Measurements from ENCODE around the gene PTTG1.

The PTTG1 gene

DNA sequence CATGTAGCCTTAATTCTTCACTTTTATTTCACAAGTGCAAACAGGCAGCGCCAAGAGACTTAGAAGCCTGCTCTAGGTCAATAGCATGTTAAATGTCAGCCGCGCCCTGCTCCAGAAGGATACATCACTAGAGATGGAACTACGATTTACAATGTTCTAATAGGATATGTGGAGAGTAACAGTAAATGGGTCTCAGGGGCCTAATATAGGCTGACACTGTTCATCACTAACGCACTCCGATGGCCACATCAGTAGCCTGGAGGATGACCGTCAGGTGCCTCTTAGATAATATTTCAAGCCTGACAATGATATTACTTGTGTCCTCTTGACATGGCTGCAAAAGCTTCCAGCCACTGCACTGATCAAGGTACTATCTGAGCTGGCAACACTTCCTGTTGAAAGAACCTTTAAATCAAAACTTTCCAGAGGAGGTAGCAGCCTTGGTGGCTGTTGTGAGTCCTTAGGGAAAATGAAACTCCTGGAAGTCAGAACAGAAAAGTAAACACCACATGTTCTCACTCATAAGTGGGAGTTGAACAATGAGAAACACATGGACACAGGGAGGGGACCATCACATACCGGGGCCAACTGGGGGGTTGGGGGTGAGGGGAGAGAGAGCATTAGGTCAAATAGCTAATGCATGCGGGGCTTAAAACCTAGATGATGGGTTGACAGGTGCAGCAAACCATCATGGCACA, 35.0 kb downstream of the PTTG1 start:
- no peak for DNase-seq

DNA sequence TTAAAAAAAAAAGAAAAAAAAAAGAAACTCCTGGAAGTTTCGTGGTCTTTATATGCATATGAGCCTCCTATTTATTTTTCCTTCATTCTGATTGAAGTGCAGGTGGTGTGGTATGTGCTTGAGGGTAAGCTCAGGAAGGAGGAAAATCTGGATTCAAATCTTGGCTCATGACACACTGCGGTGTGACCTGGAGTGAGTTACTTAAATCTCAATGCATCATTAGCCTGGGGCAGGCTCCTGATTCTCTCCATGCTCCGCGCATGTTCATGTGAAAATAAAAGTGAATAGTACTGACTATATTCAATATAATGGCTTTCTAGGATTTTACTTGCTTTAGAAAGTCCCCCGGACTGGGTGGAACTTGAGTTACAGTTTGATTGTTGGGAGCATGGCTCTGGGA, 35.6 kb downstream of the PTTG1 start:
- DNase-seq, result no peak

DNA sequence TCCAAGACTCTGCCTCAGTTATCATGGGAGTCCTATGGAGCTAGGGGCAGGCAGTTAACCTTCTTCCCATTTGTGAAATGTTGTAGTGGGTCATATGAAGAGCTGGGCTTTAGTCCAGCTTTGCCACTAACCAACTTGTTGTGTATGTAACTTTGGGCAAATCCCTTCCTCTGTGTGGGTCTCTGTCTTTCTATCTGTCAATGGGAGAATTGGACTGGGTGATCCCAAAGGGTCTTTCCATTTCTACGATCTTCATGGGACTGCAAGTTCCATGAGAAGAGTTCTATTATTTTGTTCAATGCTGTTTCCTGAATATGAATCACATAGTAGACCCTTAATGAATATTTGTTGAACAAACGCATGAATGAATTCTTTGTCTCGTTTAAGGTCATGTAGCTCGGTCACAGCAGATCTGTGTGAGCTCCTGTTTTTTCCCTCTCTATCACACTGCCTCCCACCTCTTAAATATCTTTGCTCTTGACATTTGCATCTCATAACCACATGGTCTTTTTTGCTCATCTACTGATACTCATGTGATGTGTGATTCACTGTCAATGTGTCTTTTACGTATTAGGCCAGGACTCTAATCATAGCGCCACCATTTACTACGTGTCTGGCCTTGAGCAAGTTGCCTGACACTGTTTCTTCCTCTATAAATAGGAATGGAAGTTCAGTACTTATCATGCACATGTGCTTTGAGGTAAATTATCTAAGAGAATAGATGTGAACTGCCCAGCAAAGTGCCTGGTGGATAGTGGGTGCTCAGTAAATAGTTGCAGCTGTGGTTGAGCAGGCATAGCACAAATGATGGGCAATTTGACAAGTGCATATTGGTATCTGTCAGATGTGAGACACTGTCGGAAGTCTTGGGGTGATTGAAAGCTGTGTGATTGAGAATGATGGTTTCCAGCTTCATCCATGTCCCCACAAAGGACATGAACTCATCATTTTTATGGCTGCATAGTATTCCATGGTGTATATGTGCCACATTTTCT, 37.4 kb downstream of the PTTG1 start:
- no peak for DNase-seq

DNA sequence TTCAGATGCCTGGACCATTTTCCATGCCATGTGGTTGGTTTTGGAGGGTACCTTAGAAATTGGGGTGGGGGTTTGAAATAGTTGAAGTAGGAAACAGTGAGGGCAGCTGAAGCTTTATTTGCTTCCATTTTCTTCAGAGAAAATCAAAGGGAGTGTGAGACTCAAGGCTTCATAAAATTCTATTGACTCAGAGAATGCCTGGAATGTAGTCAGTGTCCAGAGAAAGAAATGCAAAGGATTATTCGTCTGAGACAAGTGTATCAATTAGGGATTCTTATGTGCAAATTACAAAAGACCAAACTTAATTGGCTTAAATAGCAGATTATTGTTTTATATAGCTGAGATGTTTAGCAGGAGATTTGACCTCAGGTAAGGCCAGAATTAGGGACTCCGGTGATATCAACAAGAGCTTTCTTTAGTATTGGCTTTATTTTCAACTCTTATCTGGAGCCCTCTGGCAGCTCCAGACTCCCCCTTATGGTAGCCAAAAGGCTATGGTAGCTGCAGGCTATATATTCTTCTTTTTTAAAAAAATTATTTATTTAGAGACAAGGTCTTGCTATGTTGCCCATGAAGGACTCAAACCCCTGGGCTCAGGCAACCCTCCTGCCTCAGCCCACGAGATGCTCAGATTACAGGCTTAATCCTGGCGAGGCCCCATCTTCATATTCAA, 38.9 kb downstream of the PTTG1 start:
- peak; percentile 24 to 39 for DNase-seq

DNA sequence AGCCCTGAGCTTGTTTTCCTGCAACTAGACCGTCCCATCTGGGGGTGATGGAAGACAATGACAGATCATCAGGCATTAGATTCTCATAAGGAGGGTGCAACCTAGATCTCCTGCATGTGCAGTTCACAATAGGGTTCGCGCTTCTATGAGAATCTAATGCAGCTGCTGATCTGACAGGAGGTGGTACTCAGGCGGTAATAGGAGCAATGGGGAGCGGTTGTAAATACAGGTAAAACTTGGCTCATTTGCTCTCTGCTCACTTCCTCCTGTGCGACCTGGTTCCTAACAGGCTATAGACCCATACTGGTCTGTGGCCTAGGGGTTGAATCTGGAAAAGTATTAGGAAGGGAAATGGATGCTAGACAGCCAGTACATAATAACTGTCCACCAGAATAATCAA, 39.7 kb downstream of the PTTG1 start:
- DNase-seq, result no peak

DNA sequence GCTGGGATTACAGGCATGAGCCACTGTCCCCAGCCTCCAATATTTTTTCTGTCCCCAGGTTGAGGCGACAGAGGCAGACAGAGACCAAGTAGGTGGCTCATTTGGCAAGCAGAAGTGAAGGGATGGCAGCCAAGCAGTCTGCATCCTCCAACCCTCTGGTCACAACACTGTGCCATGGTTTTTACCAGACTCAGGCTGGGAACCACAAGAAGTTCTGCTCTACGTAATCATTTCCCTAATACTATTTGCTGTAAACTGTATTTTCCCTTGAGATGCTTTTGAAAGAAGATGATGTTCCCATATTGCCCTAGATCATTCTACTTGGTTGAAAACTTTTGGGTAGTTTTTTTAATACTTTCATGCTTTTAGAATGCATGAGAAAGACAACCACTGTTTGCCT, 40.5 kb downstream of the PTTG1 start:
- no peak for DNase-seq

DNA sequence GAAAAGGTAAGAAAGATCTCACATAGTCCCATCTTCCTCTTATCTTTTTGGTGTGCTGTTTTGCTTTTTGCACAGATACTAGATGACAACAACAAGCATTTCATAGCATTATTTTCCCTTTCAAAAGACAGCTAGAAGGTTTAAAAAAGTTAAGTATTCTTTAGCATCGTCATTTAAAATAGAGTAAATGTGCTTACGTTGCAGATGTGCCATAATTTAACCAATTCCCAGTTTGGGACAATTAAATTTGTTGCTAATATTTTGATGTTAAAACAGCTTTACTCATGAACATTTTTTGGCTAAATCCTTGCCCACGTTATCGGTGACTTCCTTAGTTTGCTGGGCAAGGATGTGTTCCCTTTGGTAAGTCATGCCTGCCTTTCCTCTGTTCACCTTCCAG, 41.6 kb downstream of the PTTG1 start:
- DNase-seq, result no peak

DNA sequence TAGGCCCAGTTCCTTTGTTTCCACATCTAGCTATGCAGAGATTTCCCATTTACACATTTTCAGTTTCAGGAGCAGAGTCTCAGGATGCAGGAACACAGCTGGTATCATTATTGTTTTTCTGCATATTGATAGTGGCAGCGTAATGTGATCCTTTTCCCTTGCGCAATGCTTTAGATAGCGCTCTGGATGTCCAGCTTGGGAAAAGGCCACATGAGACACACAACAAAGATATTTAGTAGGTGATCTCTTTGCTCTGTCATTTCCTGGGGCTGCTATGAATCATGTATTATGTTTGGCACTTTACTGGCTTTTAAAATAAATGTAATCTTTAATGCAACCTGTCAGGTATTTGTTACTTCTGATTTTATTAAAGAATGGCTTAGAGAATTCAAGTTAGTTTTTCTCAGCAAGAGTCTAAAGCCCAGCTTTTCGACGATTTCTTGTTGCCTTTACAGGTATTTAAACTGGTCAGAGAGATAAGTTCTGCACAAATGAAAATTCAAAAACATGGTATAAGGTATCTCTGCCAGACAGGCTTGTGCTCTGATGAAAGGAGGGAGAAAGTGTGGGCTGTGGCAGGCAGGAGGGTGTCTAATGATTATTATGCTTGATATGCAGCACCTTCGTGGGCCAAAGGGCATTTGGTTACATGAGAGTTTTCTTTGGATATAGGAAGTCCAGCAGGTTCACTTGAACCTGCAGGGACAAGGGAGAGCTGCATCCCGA, 42.2 kb downstream of the PTTG1 start:
- no peak for DNase-seq

DNA sequence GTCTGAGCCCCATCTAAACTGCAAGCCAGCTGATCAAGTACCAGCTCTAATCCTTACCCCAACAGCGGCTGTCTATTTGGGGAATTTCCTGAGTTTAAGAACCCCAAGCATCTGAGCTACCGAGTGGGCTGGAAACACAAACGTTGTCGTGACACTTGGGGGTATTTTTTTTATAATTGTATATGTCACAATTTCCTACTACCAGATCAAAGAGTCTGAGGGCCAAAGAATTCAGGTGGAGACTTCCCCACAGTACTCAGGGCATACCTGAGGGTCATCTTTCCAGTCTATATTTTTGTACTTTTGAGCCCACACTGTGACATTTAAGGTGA, 42.8 kb downstream of the PTTG1 start:
- DNase-seq, result no peak

DNA sequence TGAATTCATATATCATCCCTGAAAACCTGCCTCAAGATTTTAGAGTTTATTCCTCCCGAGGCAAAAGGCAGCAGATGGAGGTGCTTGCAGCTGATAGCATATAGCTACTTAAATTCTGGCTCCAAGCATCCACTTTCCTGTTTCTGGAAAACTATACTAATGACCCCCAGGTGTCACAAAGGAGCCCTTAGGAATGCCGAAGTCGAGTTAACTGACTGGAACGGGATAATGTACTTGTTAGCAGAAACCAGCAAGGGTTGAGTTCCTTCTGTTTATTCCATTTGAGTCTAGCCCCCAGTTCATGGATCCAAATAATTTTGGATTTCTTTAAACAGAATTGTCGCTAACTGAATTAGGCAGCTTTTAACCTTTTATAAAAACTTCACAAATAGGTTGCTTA, 44.5 kb downstream of the PTTG1 start:
- no peak for DNase-seq

DNA sequence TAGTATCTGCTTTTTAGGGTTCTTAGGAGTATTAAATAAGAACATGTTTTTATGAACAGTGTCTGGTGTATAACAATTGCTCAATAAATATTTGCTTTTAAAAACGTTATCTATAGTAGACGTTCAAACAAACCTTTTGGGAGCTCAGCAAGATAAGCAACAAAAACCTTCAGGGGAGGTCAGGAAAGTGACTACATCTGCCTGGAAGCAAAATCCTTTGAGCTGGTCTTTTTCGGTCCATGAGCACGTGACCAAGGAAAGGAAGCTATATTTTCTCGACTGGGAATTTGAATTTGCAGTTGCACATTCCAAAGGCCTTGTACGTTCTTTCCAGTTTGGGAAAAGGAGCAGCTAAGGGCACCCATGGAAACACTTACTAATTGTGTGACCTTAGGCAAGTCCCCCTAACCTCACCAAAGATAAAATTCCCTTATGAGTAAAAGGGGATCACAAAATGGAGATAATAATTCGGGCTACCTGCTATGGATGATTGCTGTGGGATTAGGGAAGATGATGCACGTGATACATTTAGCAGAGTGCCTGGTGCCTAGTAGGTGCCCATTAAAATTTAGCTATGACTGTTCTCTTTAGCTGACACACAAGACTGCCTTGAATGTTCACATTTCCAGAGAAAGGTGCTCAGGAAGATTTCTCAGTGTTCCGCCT, 45.4 kb downstream of the PTTG1 start:
- DNase-seq, result peak in 1 of 2 experiments; percentile 38

DNA sequence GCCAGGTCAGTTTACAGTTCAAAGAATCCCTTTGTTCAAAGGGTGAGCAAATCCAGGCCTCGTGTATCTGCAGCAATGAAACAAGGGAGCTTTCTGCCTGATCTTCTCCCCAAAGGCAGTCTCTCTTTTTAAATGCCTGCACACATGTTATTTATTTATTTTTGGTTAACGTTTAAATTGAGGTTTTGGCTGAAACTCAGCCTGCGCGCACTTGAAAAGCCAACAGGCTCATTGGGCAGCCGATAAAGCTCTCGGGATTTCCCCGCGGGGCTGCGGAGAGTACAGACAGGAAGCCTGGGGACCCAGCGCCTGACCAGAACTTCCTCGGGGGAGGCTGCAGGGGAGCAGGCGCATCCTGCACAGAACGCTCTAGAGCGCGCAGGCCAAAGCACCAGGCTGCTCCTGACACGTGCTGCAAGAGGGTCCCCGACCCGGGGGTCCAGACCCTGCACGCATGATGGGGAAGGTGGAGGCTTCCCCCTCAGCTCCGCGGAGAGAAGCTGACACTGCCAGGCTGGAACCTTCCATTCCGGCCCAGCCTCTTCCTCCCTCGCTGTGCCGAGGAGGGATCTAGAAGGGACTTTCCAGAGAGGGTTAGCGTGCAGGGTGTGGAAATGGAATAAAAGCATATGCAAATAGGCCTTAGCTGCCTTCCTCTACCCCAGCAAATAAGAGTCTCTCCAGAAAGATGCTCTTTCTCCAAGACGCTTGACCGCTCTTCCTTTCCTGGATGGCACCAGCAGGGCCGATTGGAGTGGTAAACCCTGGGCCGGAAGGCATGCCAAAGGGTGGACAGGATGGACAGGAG, 46.1 kb downstream of the PTTG1 start:
- DNase-seq, result peak; percentile 92 to 97

DNA sequence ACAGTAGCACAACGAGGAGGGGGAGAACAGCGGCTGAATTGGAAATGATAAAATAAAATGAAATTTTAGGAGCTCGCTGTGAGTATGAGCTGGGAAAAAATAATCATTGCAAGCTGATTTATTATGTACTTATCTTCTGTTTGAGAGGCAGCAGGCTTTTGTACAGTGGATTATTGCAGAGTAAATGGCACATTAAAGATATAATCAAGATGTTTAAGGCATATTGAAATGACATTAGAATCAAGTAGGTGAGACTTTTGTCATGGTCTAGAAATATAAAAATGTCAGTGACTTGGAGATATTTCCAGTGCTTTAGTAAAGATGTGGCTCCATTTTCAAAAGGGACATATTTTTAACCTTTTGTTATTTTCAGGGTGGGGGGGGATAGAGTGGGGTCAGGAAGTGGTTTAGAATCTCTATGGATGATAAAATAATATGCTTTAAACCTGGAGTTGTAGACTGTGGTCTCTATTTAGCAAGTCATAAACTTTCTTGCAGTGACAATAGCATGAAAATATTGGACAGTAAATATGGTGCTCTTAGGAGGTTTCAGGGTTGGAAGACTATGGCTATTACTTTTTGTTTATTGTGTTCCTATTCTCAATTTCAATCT, 46.8 kb downstream of the PTTG1 start:
- peak in 1 of 2 experiments; percentile 49 for DNase-seq

DNA sequence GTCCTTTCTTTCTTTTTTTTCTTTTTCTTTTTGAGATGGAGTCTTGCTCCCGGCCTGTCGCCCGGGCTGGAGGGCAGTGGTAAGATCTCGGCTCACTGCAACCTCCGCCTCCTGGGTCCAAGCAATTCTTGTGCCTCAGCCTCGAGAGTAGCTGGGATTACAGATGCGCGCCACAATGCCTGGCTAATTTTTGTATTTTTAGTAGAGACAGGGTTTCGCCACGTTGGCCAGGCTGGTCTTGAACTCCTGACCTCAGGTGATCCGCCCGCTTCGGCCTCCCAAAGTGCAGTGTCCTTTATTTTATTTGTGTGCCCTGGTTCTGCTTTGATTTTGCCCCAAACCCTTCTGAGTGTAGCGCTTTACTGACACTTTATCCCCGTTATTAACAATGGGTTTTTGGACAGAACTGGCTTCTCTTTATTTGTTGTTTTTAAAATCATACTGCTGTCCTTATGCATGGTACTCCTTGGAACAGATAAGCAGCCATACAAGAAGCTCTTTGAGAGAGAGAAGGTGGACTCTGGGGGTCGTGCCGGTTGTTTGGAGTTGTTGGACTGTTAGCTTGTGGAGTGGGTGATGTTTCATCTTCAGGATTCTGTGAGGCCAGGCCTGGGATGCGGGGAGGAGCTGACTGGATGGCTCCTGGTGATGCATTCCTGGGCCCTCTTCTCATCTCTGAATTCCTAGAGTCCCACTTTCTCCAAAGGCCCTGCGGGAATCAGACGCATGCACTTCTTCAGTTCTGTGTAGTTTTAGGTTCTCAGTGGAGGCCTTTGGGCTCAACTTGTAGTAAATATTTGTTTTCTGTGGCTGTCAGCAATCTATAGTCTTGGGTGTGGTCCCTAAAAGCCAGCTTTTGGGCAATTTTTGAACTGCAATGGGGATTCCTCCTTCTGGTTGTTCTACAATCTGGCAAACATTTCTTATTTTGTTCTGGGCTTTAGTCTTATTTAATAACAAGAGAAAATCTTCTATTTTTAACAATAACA, 47.8 kb downstream of the PTTG1 start:
- DNase-seq, result peak; percentile 13 to 51

DNA sequence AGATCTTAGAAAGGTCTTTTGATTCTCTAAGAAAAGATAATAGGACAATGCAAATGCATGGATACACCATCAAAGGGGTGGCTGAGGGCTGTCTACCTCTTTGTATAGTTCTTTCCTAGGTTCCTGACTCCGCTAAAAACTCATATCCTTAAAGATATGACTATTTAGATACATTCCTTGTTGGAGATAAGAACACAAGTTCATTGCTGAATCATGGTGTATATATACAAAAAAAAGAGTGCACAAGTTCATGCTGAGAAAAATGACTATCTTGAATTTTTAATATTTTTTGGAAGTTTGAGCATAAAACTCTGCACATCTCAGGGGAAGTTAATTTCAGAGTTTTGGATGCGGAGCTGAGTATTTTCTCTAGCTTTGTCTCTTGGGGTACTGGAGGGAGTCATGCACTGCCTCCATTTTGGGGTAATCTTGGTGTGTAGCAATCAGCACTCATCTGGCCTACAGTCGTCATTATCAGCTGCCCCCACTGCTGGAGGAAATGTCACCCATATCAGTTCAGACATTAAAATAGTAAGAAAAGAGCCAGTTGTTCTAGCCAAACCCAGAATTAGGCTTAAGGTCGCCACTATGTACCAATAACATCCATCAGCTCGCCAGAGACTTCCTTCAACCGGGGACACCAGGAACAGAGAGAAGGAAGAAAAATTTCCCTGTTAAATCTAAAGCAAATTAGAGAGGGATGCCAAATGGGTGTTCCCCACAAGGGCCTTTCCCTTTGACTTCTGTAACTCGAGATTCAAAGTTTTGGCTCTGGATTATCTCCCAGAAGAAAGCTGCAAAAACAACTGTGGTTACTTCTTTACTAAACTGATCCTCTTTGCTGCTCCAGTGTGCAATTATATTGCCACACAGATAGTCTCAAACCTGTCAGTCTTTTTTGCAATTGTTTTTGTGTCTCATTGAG, 49.0 kb downstream of the PTTG1 start:
- peak; percentile 35 to 40 for DNase-seq

DNA sequence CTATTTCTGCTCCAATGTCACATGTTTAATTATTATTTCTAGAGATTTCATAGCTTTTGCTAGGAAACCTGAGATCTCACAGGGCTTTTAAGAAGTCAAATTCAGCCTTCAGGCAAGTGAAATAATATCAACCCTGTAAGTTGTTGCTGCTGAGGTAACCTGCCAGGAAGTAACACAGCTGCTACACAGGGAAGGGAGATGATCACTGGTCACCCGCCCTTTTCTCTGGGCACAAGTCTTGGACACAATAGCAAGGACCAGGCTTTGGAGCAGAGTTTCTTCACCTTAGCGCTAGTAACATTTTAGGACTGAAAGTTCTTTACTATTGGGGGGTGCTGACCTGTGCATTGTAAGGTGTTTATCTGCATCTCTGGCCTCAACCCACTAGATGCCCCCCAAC, 50.1 kb downstream of the PTTG1 start:
- DNase-seq, result no peak

DNA sequence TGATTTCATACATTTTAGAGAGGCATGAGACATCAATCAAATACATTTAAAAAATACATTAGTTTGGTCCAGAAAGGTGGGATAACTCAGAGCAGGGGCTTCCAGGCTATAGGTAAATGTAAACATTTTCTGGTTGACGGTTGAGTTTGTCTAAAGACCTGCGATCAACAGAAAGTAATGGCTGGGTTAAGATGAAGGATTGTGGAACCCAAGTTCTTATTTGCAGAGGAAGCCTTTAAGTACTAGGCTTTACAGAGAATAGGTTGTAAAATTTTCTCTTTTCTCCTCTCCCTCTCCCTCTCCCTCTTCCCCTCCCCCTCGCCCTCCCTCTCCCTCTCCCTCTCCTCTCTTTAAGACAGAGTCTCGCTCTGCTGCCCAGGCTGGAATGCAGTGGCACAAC, 50.8 kb downstream of the PTTG1 start:
- no peak for DNase-seq

DNA sequence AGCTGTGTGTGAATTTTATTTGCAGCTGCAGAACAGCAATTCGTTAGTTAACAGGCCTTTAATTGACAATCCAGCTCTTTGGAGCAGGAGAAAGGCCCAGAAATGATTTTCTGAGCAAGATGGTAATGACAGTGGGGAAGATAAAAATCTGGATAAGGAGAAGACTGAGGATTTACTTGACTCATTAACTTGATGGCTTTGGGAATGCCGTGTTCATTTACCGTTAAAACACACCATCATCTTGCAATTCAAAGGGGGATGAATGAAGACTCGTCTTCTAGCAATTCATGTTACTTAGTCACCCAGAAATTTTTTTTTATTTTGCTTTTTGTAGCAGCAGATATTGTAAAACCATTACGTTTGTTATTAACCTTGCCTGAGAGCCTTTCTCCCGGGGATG, 52.0 kb downstream of the PTTG1 start:
- no peak for DNase-seq

DNA sequence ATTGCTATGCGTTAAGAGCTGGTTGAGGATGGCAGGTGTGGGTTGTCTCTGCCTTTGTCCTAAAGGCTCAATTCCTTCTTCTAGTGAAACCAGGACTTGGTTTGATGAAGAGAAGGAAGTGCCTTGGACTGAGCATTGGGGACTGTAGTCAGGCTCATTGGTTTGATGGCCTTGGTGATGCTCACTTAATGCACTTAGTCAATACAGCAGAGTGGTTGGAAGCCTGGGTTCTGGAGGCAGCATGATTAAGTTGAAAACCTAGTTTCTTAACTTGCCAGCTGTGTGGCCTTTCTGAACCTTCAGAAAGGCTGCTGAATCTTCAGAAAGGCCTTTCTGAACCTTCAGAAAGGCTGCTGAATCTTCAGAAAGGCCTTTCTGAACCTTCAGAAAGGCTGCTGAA, 52.4 kb downstream of the PTTG1 start:
- DNase-seq, result no peak

All from Kasumi-1 (cell line).